ENCODE measurements around the gene IGFBPL1.

The IGFBPL1 gene

DNA sequence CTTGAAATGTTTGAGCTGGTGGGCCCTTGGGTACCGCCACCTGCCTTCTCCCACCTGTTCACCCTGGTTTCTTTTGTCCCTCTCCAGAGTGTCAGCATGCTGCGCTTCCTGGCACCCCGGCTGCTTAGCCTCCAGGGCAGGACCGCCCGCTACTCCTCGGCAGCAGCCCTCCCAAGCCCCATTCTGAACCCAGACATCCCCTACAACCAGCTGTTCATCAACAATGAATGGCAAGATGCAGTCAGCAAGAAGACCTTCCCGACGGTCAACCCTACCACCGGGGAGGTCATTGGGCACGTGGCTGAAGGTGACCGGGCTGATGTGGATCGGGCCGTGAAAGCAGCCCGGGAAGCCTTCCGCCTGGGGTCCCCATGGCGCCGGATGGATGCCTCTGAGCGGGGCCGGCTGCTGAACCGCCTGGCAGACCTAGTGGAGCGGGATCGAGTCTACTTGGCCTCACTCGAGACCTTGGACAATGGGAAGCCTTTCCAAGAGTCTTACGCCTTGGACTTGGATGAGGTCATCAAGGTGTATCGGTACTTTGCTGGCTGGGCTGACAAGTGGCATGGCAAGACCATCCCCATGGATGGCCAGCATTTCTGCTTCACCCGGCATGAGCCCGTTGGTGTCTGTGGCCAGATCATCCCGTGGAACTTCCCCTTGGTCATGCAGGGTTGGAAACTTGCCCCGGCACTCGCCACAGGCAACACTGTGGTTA lies 28.4 kb downstream of the IGFBPL1 start:
- H3K36me3 ChIP-seq (ENCODE audit: control insufficient read depth, insufficient read depth, low read length): peaks cover 35% of the 10 kb centered on the region
- H3K4me3 ChIP-seq (ENCODE audit: low read depth, low read length): no peak overlapping the region
- H3K9ac ChIP-seq (ENCODE audit: low read length): no peak overlapping the region
- H3K27ac ChIP-seq (ENCODE audit: low read depth, low read length): no peak overlapping the region
- H3K4me1 ChIP-seq (ENCODE audit: control insufficient read depth, insufficient read depth, low read length): peaks cover 12% of the 10 kb centered on the region
- peaks cover 10% of the 10 kb centered on the region for H3K27me3 ChIP-seq (ENCODE audit: control insufficient read depth, insufficient read depth, low read length)
- H3K9me3 ChIP-seq (ENCODE audit: control insufficient read depth, insufficient read depth, low read depth, low read length): no peaks in the 10 kb centered on the region

DNA sequence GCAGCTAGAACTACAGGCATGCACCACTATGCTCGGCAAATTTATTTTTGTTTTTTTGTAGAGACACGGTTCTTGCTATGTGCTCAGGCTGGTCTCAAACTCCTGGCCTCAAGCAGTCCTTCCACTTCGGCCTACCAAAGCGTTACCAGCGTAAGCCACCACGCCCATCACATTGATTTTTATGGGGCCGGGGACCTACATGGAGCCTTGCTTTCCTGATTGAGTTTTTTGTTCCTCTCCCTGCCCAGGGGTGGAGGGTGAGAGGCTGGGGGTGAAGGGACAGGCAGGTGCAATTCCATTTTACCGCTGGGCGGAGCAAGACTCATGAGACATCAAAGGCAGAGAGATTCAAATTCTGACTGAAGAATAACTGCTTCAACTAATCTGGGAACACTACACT lies 29.8 kb downstream of the IGFBPL1 start:
- H3K36me3 ChIP-seq (ENCODE audit: control insufficient read depth, insufficient read depth, low read length): peaks cover 35% of the 10 kb centered on the region
- H3K27ac ChIP-seq (ENCODE audit: low read depth, low read length): no peak overlapping the region
- H3K4me3 ChIP-seq (ENCODE audit: low read depth, low read length): no peak overlapping the region
- peaks cover 13% of the 10 kb centered on the region for H3K4me1 ChIP-seq (ENCODE audit: control insufficient read depth, insufficient read depth, low read length)
- H3K9me3 ChIP-seq (ENCODE audit: control insufficient read depth, insufficient read depth, low read depth, low read length): no peaks in the 10 kb centered on the region
- H3K27me3 ChIP-seq (ENCODE audit: control insufficient read depth, insufficient read depth, low read length): peaks cover 13% of the 10 kb centered on the region
- H3K9ac ChIP-seq (ENCODE audit: low read length): no peak overlapping the region

DNA sequence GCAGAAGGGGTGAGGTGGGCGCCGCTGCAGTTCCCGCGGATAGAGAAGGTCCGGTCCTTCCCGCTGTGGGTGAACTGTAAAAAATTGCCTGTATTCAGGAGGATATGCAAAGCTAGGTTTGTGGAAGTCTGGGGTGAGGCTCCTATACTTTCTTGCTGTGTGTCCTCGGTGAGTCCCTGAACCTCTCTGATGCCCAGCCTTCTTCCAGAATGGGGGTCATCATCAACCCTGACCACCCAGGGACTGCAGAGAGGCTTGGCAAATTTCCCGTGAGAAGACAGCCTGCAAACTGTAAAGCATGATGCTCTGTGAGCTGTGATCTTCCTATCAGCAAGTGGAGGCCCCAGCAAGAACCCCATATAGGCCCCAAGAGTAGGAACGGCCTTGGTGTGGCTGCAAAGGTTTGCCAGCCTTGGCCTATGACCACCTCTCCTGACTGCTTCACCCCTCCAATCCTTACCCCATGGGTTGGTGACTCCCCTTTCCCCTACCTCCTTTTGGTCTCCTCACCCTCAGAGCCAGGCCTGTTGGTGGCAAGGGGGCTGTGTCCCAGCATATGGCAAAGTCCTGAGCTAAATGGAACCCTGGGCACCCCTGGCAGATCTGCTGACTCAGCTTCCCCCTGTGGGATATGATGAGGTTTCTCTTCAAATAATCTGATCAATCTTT lies 31.0 kb downstream of the IGFBPL1 start:
- H3K36me3 ChIP-seq (ENCODE audit: control insufficient read depth, insufficient read depth, low read length): peaks cover 30% of the 10 kb centered on the region
- H3K4me1 ChIP-seq (ENCODE audit: control insufficient read depth, insufficient read depth, low read length): peaks cover 13% of the 10 kb centered on the region

DNA sequence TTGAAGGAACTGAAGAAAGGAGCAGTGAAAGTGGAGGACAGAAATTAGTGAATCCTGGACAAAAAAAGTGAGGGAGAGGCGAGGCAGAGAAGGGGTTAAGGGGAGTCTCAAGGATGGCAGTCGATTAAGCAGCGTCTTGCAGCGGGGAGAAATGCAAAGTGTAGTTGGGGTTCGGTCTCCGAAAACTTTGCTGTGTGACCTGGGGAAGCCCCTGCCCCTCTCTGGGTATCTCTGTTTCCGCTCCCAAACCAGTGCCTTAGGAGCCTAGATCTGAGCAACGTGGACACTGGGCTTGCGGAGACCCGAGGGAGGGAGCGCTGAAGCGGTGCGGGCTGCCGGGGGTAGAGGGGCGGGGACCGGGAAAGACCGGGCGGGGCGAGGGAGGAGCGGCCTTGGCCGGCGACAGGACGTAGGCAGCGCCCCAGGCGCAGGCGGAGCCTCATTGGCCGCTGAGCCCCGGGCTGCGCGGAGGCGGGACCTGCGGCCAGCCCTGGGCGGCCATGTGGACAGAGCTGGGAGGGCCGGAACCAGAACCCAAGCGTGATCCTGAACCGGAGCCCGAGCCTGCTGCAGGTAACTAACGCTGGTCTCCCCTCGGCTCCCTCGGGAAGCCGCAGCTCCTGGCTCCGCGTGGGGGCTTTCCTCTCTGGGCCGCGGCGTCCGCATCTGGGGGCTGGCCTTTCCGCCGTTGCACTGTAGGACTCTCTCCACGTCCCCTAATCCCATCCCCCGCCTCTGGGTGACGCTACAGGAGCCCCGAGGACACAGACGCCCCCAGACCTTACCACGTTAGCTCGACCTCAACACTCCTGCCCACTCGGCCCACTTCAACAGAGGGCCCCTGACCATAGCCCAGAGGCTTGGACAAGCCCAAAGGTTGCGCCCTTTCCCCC lies 31.8 kb downstream of the IGFBPL1 start, which contains the start of gene ALDH1B1:
TSS of gene ALDH1B1 (plus strand) at position 468 of the 893 bp plus-strand sequence. CDS start 3,047 bp downstream, outside the sequence.
- H3K27me3 ChIP-seq (ENCODE audit: control insufficient read depth, insufficient read depth, low read length): peaks cover 31% of the 10 kb centered on the region
- H3K27ac ChIP-seq (ENCODE audit: low read depth, low read length): peak within 1 kb of the TSS; percentile 39
- H3K9me3 ChIP-seq (ENCODE audit: control insufficient read depth, insufficient read depth, low read depth, low read length): no peaks in the 10 kb centered on the region
- peak within 1 kb of the TSS; percentile 83 for H3K9ac ChIP-seq (ENCODE audit: low read length)
- peaks cover 24% of the 10 kb centered on the region for H3K36me3 ChIP-seq (ENCODE audit: control insufficient read depth, insufficient read depth, low read length)
- H3K4me1 ChIP-seq (ENCODE audit: control insufficient read depth, insufficient read depth, low read length): peaks cover 13% of the 10 kb centered on the region
- H3K4me3 ChIP-seq (ENCODE audit: low read depth, low read length): peak within 1 kb of the TSS; percentile 85

More for the DNA sequence above, 31.0 kb downstream of the IGFBPL1 start:
- Histone ChIP-seq H3K27me3 (ENCODE audit: control insufficient read depth, insufficient read depth, low read length) (peaks cover 23% of the 10 kb centered on the region), H3K4me3 (ENCODE audit: low read depth, low read length) (peak overlapping the region; percentile 85), H3K9ac (ENCODE audit: low read length) (peak overlapping the region; percentile 83), H3K27ac (ENCODE audit: low read depth, low read length) (peak overlapping the region; percentile 39), H3K9me3 (ENCODE audit: control insufficient read depth, insufficient read depth, low read depth, low read length) (no peaks in the 10 kb centered on the region)

DNA sequence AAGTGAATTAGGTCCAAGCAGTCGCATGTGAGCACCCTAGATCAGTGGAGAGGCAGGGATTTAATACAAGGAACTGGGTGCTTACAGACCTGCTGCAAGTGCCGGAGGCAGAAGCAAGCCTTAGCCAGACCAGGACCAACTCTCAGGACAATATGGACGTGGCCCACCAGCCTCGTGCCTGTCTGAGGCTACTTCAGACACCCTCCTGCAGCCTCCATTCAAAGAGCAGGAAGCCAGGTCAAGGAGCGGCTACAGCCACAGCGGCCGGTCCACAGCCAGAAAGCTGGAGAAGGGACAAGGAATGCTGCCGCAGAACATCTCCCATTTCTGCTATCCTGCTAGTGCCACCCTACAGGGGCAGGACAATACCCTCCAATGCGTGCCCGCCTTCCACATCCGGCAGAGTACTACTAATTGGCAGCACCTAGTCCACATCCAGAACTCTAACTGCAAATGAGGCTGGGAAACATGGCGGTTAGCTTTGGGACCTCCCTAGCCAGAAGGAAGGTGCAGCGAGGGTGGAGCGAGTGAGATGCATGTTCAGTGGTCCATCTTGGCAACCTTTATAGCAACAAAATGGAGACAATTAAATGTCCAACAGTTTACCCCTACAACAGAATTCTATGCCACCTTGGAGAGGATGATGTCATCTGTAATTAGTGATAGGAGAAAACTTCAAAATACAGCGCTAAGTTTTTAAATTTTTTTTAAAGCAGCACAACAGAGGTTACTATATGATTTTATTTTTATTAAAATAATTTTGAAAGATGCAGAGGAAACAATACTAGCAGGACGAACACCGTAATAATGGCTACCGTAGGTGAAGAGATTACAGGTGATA lies 32.8 kb downstream of the IGFBPL1 start:
- Histone ChIP-seq H3K4me3 (ENCODE audit: low read depth, low read length) (peak overlapping the region; percentile 85), H3K27ac (ENCODE audit: low read depth, low read length) (no peak overlapping the region), H3K4me1 (ENCODE audit: control insufficient read depth, insufficient read depth, low read length) (peaks cover 13% of the 10 kb centered on the region), H3K36me3 (ENCODE audit: control insufficient read depth, insufficient read depth, low read length) (peaks cover 15% of the 10 kb centered on the region), H3K9me3 (ENCODE audit: control insufficient read depth, insufficient read depth, low read depth, low read length) (no peaks in the 10 kb centered on the region), H3K9ac (ENCODE audit: low read length) (no peak overlapping the region), H3K27me3 (ENCODE audit: control insufficient read depth, insufficient read depth, low read length) (peaks cover 37% of the 10 kb centered on the region)

DNA sequence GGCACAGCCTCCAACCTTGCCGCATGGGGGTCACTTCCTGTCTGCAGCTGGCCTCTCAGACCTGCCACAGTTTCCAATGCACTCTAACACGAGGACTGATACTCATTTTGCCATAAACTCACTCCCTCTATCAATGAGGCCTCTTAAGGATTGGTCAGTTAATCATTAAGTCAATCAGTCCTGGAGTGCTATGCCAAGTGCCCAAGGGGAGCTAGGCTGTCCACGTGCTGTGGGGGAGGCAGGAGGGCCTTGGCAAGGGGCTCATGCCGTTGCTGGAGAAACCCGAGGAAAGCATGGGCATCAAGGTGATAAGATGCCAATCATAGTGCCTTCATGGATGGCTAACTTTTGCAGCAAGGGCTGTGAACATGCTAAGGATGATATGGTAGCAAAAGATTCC lies 33.4 kb downstream of the IGFBPL1 start:
- no peak overlapping the region for H3K9ac ChIP-seq (ENCODE audit: low read length)
- peaks cover 13% of the 10 kb centered on the region for H3K4me1 ChIP-seq (ENCODE audit: control insufficient read depth, insufficient read depth, low read length)
- peaks cover 8% of the 10 kb centered on the region for H3K36me3 ChIP-seq (ENCODE audit: control insufficient read depth, insufficient read depth, low read length)
- peaks cover 38% of the 10 kb centered on the region for H3K27me3 ChIP-seq (ENCODE audit: control insufficient read depth, insufficient read depth, low read length)
- no peak overlapping the region for H3K4me3 ChIP-seq (ENCODE audit: low read depth, low read length)
- no peaks in the 10 kb centered on the region for H3K9me3 ChIP-seq (ENCODE audit: control insufficient read depth, insufficient read depth, low read depth, low read length)
- H3K27ac ChIP-seq (ENCODE audit: low read depth, low read length): no peak overlapping the region

DNA sequence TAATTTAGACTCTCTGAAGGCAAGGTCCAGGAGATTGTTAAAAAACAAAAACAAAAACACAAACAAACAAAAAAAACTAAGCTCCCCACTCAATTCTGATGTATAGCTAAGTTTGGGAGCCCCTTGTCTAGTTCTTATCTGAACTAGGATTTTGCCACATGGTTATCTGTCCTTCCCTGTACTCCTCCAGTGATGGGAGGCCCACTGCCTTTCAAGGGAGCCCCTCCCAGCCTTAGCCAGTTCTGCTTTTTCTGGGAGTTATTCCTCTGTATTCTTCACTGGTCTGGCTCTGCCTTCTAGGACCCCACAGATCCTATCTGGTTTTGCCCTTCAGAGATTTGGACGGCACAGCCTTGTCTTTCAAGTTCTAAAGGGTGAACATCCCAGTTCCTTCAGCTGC lies 33.8 kb downstream of the IGFBPL1 start:
- no peak overlapping the region for H3K9ac ChIP-seq (ENCODE audit: low read length)
- no peak overlapping the region for H3K27ac ChIP-seq (ENCODE audit: low read depth, low read length)
- H3K4me3 ChIP-seq (ENCODE audit: low read depth, low read length): no peak overlapping the region

DNA sequence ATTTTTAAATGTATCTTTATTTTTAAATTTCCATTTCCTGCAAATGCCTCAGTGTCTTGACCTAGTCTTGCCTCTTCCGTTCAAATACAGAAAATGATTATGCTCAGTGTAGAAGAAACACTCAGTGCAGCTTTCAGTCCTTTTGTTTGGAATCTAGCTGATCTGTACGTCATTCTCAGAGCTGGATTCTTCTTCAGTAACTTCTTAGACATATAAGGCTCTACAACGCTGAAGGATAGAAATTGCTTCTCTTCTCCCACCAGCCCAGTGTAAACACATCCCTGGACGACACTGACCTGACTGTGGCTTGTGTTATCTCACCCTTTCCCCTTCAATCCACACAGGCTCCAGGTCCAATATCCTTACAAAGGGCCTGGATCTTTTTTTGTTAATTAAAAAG lies 34.9 kb downstream of the IGFBPL1 start:
- Histone ChIP-seq H3K36me3 (ENCODE audit: control insufficient read depth, insufficient read depth, low read length) (no peaks in the 10 kb centered on the region), H3K9ac (ENCODE audit: low read length) (no peak overlapping the region), H3K27me3 (ENCODE audit: control insufficient read depth, insufficient read depth, low read length) (peaks cover 53% of the 10 kb centered on the region), H3K4me1 (ENCODE audit: control insufficient read depth, insufficient read depth, low read length) (peaks cover 13% of the 10 kb centered on the region), H3K9me3 (ENCODE audit: control insufficient read depth, insufficient read depth, low read depth, low read length) (peaks cover 13% of the 10 kb centered on the region; the same call in 1 of the 2 replicates), H3K27ac (ENCODE audit: low read depth, low read length) (no peak overlapping the region), H3K4me3 (ENCODE audit: low read depth, low read length) (no peak overlapping the region)

More for the DNA sequence above, 33.8 kb downstream of the IGFBPL1 start:
- peaks cover 3% of the 10 kb centered on the region; the same call in 1 of the 2 replicates for H3K9me3 ChIP-seq (ENCODE audit: control insufficient read depth, insufficient read depth, low read depth, low read length)
- H3K4me1 ChIP-seq (ENCODE audit: control insufficient read depth, insufficient read depth, low read length): peaks cover 13% of the 10 kb centered on the region
- peaks cover 42% of the 10 kb centered on the region for H3K27me3 ChIP-seq (ENCODE audit: control insufficient read depth, insufficient read depth, low read length)
- 0 out of 2 replicates have a peak, but pooled peaks cover 4% of the 10 kb centered on the region for H3K36me3 ChIP-seq (ENCODE audit: control insufficient read depth, insufficient read depth, low read length)

DNA sequence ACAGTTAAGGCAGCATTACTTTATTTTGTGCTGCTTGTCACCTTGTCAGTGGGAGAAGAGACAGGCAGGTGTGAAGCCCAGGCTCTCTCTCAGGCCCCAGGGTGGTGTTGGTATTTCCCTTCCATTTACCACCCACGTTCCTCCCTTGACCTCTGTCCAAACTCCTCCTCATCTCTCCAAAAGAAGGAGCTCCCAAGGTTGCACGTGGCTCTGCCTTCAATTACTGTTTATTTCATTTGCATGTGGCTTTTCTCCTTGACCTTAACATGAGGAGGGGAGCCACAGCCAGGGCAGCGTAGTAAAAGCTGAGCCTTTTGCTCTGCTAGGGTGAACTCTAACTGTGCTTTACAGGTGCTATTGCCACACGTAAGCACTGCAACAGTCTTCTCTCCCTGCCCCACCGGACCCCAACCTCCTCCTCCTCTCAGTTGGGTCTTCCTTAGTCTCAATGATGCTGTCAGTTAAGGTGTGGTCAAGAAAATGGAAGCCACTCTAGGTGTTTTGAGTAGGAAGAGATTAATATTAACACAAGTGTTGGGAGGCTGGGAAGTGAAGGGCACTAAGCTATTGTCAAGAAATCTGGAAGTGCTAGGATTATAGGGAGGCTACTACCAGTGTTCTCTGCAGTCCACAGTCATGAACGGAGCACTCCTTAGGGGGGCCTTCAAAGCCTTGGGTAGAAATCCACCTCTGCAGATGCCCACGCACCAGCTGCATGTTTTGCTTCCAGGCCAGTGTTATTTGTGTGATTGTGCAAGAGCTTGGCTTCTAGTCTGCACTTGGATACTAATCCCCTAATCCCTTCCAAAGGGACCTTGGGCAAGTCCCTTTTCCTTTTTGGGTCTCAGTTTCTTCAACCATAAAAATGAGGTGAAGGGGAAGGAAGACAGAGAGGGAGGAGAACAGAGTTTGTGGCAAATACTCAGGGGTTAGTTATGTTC lies 35.7 kb downstream of the IGFBPL1 start:
- no peak overlapping the region for H3K9ac ChIP-seq (ENCODE audit: low read length)
- no peaks in the 10 kb centered on the region for H3K36me3 ChIP-seq (ENCODE audit: control insufficient read depth, insufficient read depth, low read length)
- H3K4me3 ChIP-seq (ENCODE audit: low read depth, low read length): no peak overlapping the region
- peaks cover 12% of the 10 kb centered on the region for H3K4me1 ChIP-seq (ENCODE audit: control insufficient read depth, insufficient read depth, low read length)
- H3K27ac ChIP-seq (ENCODE audit: low read depth, low read length): no peak overlapping the region
- peaks cover 54% of the 10 kb centered on the region for H3K27me3 ChIP-seq (ENCODE audit: control insufficient read depth, insufficient read depth, low read length)
- peaks cover 13% of the 10 kb centered on the region; the same call in 1 of the 2 replicates for H3K9me3 ChIP-seq (ENCODE audit: control insufficient read depth, insufficient read depth, low read depth, low read length)
